Body of pancreas (tissue), 4 donors: Measurements from ENCODE around the gene GABRB2.

ENCODE experiments used
- POLR2A ChIP-seq, 3 donors: fragments of 450-650 bp; IDR thresholded peaks; one replicate each; pipeline ENCODE4 v1.6.1; 2016; ENCODE audit warnings: antibody characterized with exemption in 3 of 3, mild to moderate bottlenecking in 2 of 3
- TF ChIP-seq, protein P1 (sequence below), 7 experiments: fragments of 450-650 bp in 4 of 7; fragments of 200-600 bp in 3 of 7; sonication (generic) in 3 of 7; IDR thresholded peaks; one replicate each; pipeline ENCODE4 v1.5.1; 2016 to 2019; ENCODE audit warnings: antibody characterized with exemption in 7 of 7

DNA sequence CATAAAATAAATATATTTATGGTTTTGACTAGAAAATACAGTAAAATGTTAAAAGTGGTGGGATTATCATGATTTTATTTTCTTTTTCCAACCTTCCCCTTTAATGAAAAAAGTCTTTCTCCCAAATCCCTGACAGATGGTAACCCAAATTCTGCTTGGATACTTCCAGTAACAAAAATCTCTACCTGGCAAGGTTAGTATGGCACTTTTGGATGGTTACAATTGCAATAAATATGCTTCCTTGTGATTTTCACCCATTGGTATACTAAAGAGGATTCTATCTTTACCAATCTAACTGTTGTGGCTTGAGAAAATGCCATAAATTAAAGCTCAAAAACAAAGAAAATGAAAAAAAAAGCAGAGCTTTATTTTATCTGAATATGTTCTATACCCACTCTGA is 62.8 kb downstream of the GABRB2 start:
- TF ChIP-seq, protein P1, sequence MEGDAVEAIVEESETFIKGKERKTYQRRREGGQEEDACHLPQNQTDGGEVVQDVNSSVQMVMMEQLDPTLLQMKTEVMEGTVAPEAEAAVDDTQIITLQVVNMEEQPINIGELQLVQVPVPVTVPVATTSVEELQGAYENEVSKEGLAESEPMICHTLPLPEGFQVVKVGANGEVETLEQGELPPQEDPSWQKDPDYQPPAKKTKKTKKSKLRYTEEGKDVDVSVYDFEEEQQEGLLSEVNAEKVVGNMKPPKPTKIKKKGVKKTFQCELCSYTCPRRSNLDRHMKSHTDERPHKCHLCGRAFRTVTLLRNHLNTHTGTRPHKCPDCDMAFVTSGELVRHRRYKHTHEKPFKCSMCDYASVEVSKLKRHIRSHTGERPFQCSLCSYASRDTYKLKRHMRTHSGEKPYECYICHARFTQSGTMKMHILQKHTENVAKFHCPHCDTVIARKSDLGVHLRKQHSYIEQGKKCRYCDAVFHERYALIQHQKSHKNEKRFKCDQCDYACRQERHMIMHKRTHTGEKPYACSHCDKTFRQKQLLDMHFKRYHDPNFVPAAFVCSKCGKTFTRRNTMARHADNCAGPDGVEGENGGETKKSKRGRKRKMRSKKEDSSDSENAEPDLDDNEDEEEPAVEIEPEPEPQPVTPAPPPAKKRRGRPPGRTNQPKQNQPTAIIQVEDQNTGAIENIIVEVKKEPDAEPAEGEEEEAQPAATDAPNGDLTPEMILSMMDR (IDR thresholded peaks at IDR 0.05): no peak
- TF ChIP-seq POLR2A (IDR thresholded peaks at IDR 0.05): no peak
